H1 (cell line): ENCODE data around the gene CSRNP3. TPM values are rescaled to one million over a fixed set of nuclear protein-coding genes. Genes with fewer than 3 reads are reported as not detected.

ENCODE experiments used
- CTCF ChIA-PET: fragments of 300-600 bp; sonication (Branson Sonifier 250); formaldehyde crosslinking; loops from one replicate; lab custom pipeline; 2021; ENCODE audit not compliant: partially characterized antibody; lab: Charles Lee
- POLR2A ChIA-PET: fragments of 300-600 bp; sonication (Branson Sonifier 250); formaldehyde crosslinking; loops from one replicate; lab custom pipeline; 2021; ENCODE audit warnings: inconsistent platforms; ENCODE audit not compliant: partially characterized antibody; lab: Charles Lee
- DNase-seq, 2 experiments: peaks; one replicate each; pipeline versions ENCODE4 v3.0.0 to v3.0.0-alpha.2; 2010 to 2022; ENCODE audit warnings: low spot score in 2 of 2, low read depth in 1 of 2, mixed read lengths in 1 of 2
- FAIRE-seq: peaks from 2 replicates; lab custom pipeline; 2011; peaks lifted over from hg19 to GRCh38; lab: Jason Lieb, UNC
- H2AFZ ChIP-seq: 2 replicates; pipeline ENCODE4 v1.8.1; 2012; ENCODE audit warnings: low read length, inconsistent platforms
- H2AK5ac ChIP-seq: 2 replicates; pipeline ENCODE4 v1.6.1; 2013; ENCODE audit warnings: low read depth, low read length
- H2BK120ac ChIP-seq: replicated peaks from 2 replicates; pipeline ENCODE3; 2013; ENCODE audit warnings: low read depth, low read length, inconsistent platforms
- H2BK12ac ChIP-seq: 2 replicates; pipeline ENCODE4 v1.6.1; 2013; ENCODE audit warnings: low read depth, low read length
- H2BK15ac ChIP-seq: 2 replicates; pipeline ENCODE4 v1.6.1; 2013; ENCODE audit warnings: low read length
- H2BK20ac ChIP-seq: 2 replicates; pipeline ENCODE4 v1.6.1; 2013; ENCODE audit warnings: low read length
- H2BK5ac ChIP-seq: 2 replicates; pipeline ENCODE4 v1.6.1; 2013; ENCODE audit warnings: low read depth, low read length
- H3K14ac ChIP-seq: 2 replicates; pipeline ENCODE4 v1.6.1; 2013; ENCODE audit warnings: inconsistent platforms; ENCODE audit not compliant: insufficient read length
- H3K18ac ChIP-seq: 2 replicates; pipeline ENCODE4 v1.6.1; 2013; ENCODE audit warnings: low read length; ENCODE audit errors: extremely low read depth
- H3K23ac ChIP-seq: 2 replicates; pipeline ENCODE4 v1.6.1; 2013; ENCODE audit warnings: inconsistent platforms; ENCODE audit not compliant: insufficient read length
- H3K23me2 ChIP-seq: 2 replicates; pipeline ENCODE4 v1.6.1; 2013; ENCODE audit warnings: low read depth, low read length
- H3K27ac ChIP-seq: 2 replicates; pipeline ENCODE4 v1.6.1; 2011; ENCODE audit warnings: low read depth, low read length, inconsistent platforms
- H3K27me3 ChIP-seq, 4 experiments: replicated peaks in 1 of 4; 1 replicate in 1 of 4; 2 replicates in 3 of 4; pipeline versions ENCODE4 v1.6.1 to v1.8.1; 2011 to 2013; ENCODE audit warnings: low read length in 3 of 4, mild to moderate bottlenecking in 3 of 4, inconsistent platforms in 2 of 4, mixed read lengths in 2 of 4, moderate library complexity in 1 of 4; ENCODE audit not compliant: control insufficient read depth in 3 of 4, insufficient read depth in 3 of 4; ENCODE audit errors: extremely low read depth in 1 of 4
- H3K36me3 ChIP-seq, 4 experiments: 2 replicates each; pipeline versions ENCODE4 v1.6.1 to v1.8.1; 2011 to 2013; ENCODE audit warnings: mild to moderate bottlenecking in 4 of 4, low read length in 3 of 4, moderate library complexity in 2 of 4, control low read depth in 1 of 4, inconsistent platforms in 1 of 4; ENCODE audit not compliant: insufficient read depth in 4 of 4, control insufficient read depth in 2 of 4
- H3K4ac ChIP-seq: replicated peaks from 2 replicates; pipeline ENCODE3; 2013; ENCODE audit warnings: low read length, low read depth, mixed read lengths, inconsistent platforms; ENCODE audit not compliant: insufficient read length
- H3K4me1 ChIP-seq, 4 experiments: replicated peaks in 1 of 4; 1 replicate in 1 of 4; 2 replicates in 3 of 4; pipeline versions ENCODE4 v1.6.1 to v1.8.1; 2011 to 2013; ENCODE audit warnings: low read length in 3 of 4, inconsistent platforms in 2 of 4, mixed read lengths in 1 of 4; ENCODE audit not compliant: insufficient read depth in 4 of 4, control insufficient read depth in 3 of 4
- H3K4me2 ChIP-seq, 2 experiments: 2 replicates each; pipeline versions ENCODE4 v1.6.1 to v1.8.1; 2011 to 2013; ENCODE audit warnings: low read depth in 2 of 2, low read length in 2 of 2, control low read depth in 1 of 2, inconsistent platforms in 1 of 2, mild to moderate bottlenecking in 1 of 2; ENCODE audit not compliant: insufficient read depth in 1 of 2
- H3K4me3 ChIP-seq, 4 experiments: fragments of 200-600, 300-600 bp in 1 of 4; sonication (generic), shearing (Covaris generic), sonication (Bioruptor Twin) in 1 of 4; 2 replicates each; pipeline versions ENCODE4 v1.5.1 to v1.8.1; 2011 to 2016; ENCODE audit warnings: low read length in 4 of 4, low read depth in 3 of 4, control low read depth in 2 of 4, inconsistent platforms in 2 of 4, mild to moderate bottlenecking in 2 of 4, mixed read lengths in 1 of 4, moderate library complexity in 1 of 4; ENCODE audit not compliant: insufficient read depth in 2 of 4; ENCODE audit errors: extremely low read depth in 1 of 4
- H3K56ac ChIP-seq: replicated peaks from 2 replicates; pipeline ENCODE3; 2013; ENCODE audit warnings: low read depth, mild to moderate bottlenecking, mixed read lengths, low read length, inconsistent platforms; ENCODE audit not compliant: insufficient read length
- H3K79me1 ChIP-seq: 2 replicates; pipeline ENCODE4 v1.6.1; 2013; ENCODE audit warnings: low read depth, low read length, control low read depth
- H3K79me2 ChIP-seq, 2 experiments: 2 replicates each; pipeline versions ENCODE4 v1.6.1 to v1.8.1; 2012 to 2013; ENCODE audit warnings: low read length in 2 of 2, mild to moderate bottlenecking in 2 of 2, inconsistent platforms in 1 of 2; ENCODE audit not compliant: insufficient read depth in 2 of 2, control insufficient read depth in 1 of 2
- H3K9ac ChIP-seq, 4 experiments: replicated peaks in 1 of 4; 1 replicate in 1 of 4; 2 replicates in 3 of 4; pipeline versions ENCODE4 v1.6.1 to v1.8.1; 2011 to 2013; ENCODE audit warnings: low read depth in 3 of 4, low read length in 3 of 4, control low read depth in 2 of 4, mild to moderate bottlenecking in 2 of 4, moderate library complexity in 2 of 4, inconsistent platforms in 1 of 4; ENCODE audit errors: extremely low read depth in 1 of 4
- H3K9me3 ChIP-seq, 2 experiments: 2 replicates each; pipeline versions ENCODE4 v1.6.1 to v1.8.1; 2012 to 2013; ENCODE audit warnings: mild to moderate bottlenecking in 2 of 2, moderate library complexity in 2 of 2, control low read depth in 1 of 2, inconsistent platforms in 1 of 2, low read depth in 1 of 2, low read length in 1 of 2, mixed read lengths in 1 of 2; ENCODE audit not compliant: insufficient read depth in 2 of 2
- H4K20me1 ChIP-seq, 2 experiments: replicated peaks in 1 of 2; 2 replicates each; pipeline versions ENCODE3 to v1.8.1; 2011 to 2013; ENCODE audit warnings: inconsistent platforms in 2 of 2, low read length in 2 of 2, mild to moderate bottlenecking in 1 of 2; ENCODE audit not compliant: insufficient read depth in 2 of 2, control insufficient read depth in 1 of 2
- H4K5ac ChIP-seq: 2 replicates; pipeline ENCODE4 v1.6.1; 2013; ENCODE audit warnings: low read length, low read depth, mixed read lengths, inconsistent platforms; ENCODE audit not compliant: insufficient read length
- H4K8ac ChIP-seq: 2 replicates; pipeline ENCODE4 v1.8.0; 2013; ENCODE audit warnings: mild to moderate bottlenecking, moderate library complexity, low read length, inconsistent platforms; ENCODE audit not compliant: insufficient read depth; ENCODE audit errors: extremely low read depth
- H4K91ac ChIP-seq: replicated peaks from 2 replicates; pipeline ENCODE3; 2013; ENCODE audit warnings: low read length, mixed read lengths, inconsistent platforms; ENCODE audit not compliant: insufficient read length
- CTBP2 ChIP-seq: IDR thresholded peaks from 2 replicates; pipeline ENCODE4 v1.7.0; 2011; ENCODE audit warnings: borderline replicate concordance, mild to moderate bottlenecking, moderate library complexity, mixed read lengths, low read length; ENCODE audit not compliant: insufficient read depth, insufficient read length
- E2F6 ChIP-seq: IDR thresholded peaks from 2 replicates; pipeline ENCODE4 v1.6.1; 2012; ENCODE audit warnings: inconsistent platforms
- KDM4A ChIP-seq: IDR thresholded peaks from one replicate; pipeline ENCODE4 v1.7.1; 2012; ENCODE audit warnings: low read depth, mild to moderate bottlenecking, moderate library complexity, low read length, inconsistent platforms; ENCODE audit not compliant: severe bottlenecking
- MAFK ChIP-seq: IDR thresholded peaks from 2 replicates; pipeline ENCODE4 v1.6.1; 2012; ENCODE audit warnings: low read depth, mild to moderate bottlenecking, improper control_type of control experiment, low read length
- SAP30 ChIP-seq: fragments of 300-600 bp; sonication (generic); IDR thresholded peaks from 2 replicates; pipeline ENCODE4 v1.7.1; 2012; ENCODE audit warnings: low read length, moderate library complexity, mild to moderate bottlenecking, inconsistent platforms; ENCODE audit not compliant: insufficient read depth, insufficient replicate concordance
- WGBS, 2 experiments: shearing (Covaris generic) in 1 of 2; methylation state at CpG; one replicate each; pipeline versions ENCODE4 v1.1.6 to v1.1.7; 2013 to 2015; ENCODE audit warnings: low lambda C conversion rate in 2 of 2, mixed read lengths in 2 of 2, inconsistent platforms in 1 of 2, low coverage in 1 of 2, missing lambda C conversion rate in 1 of 2; ENCODE audit not compliant: insufficient replicate concordance in 2 of 2, insufficient coverage in 1 of 2, insufficient read length in 1 of 2; ENCODE audit errors: extremely low coverage in 1 of 2, missing lambda C conversion rate in 1 of 2; 5-methylcytosine and 5-hydroxymethylcytosine counted together
- polyA plus RNA-seq, 7 experiments: library from polyadenylated mRNA; depleted of rRNA in 3 of 7; stranded (reverse) in 5 of 7; unstranded in 2 of 7; fragments of >200 nt in 5 of 7; fragments of 200-250 nt in 2 of 7; gene quantifications; 1 replicate in 5 of 7; 2 replicates in 1 of 7; 4 replicates in 1 of 7; pipeline versions ENCODE4 v1.2.1 to v1.2.3, GENCODE V29; 2011 to 2013; ENCODE audit warnings: missing spikeins in 2 of 7, mixed read lengths in 2 of 7
- total RNA-seq: library from RNA; stranded (reverse); fragmentation: NEBNext Ultra II Directional; extraction: Animal tissue kit (Norgen Biotek cat#: 25700); gene quantifications from 2 replicates; pipeline ENCODE4 v1.2.1, GENCODE V29; 2021

The CSRNP3 gene
- total and polyA plus RNA-seq, 2 of the 8 experiments (the other 6 are each of a cell fraction or from before 2014, with no cell fraction given) = 1.3 to 6.5 TPM

- Histone ChIP-seq H2BK120ac (no peak overlapping the region), H4K20me1 (no peaks in the 10 kb centered on the region), H2AK5ac (no peak overlapping the region), H3K27me3 (no peaks in the 10 kb centered on the region), H4K5ac (no peak overlapping the region), H3K36me3 (0 out of 8 replicates have a peak, but pooled peaks cover 0 to 2% (median 0%) of the 10 kb centered on the region in 4 experiments), H3K23ac (no peak overlapping the region), H3K56ac (no peak overlapping the region), H4K91ac (no peak overlapping the region), H3K23me2 (peaks cover 2% of the 10 kb centered on the region; the same call in 1 of the 2 replicates), H3K4ac (no peak overlapping the region), H3K9ac (no peak overlapping the region), H2AFZ (no peak overlapping the region), H3K4me3 (no peak overlapping the region), H3K79me1 (no peaks in the 10 kb centered on the region), H2BK12ac (no peak overlapping the region), H3K18ac (no peak overlapping the region), H3K14ac (no peak overlapping the region), H2BK5ac (no peak overlapping the region), H3K79me2 (no peaks in the 10 kb centered on the region), H2BK15ac (no peak overlapping the region), H4K8ac (no peak overlapping the region), H3K4me2 (no peak overlapping the region), H3K9me3 (no peaks in the 10 kb centered on the region), H3K4me1 (peaks cover 0 to 4% (median under 1%) of the 10 kb centered on the region in 4 experiments; a peak in 3 of 7 replicates), H3K27ac (no peak overlapping the region), H2BK20ac (no peak overlapping the region)
- ChIA-PET CTCF (interaction anchor here (1.8 kb wide), 1 partner anchor 8 kb away, joined by 5 read pairs; no protein-coding TSS in a partner anchor), POLR2A (interaction anchor here (1.5 kb wide), 1 partner anchor 14 kb away, joined by 6 read pairs; no protein-coding TSS in a partner anchor)
- DNase-seq = no peak
- TF ChIP-seq E2F6 = no peak
- no peak for TF ChIP-seq CTBP2
- no peak for TF ChIP-seq MAFK
- TF ChIP-seq KDM4A = no peak
- TF ChIP-seq SAP30 = no peak
- FAIRE-seq = no peak
- WGBS, 2 experiments = 95% methylated on average over 3 of the region's 3 CpGs; no CpG with 5 or more reads in 1 of the 2 experiments
These were observed 53.2 kb downstream of the CSRNP3 start for GRCh38 chr2:165522719-165523118.
